Activated CD8-positive, alpha-beta memory T cell treated with anti-CD3 and anti-CD28 coated beads, Interleukin-2, amount 10 ng/mL, durations not matched to agents 7 days and 5 days (primary cell): ENCODE measurements around the gene CSNK1A1. TPM values are rescaled to one million over a fixed set of nuclear protein-coding genes. Genes with fewer than 3 reads are reported as not detected.
A peak's percentile ranks its signal among the peaks of the same experiment; 100 is the strongest.
"Not testable (repeated sequence)": the region's sequence is repeated elsewhere in the genome, so short reads cannot be mapped to it uniquely, and the experiment has no call there.

Source experiments
- ATAC-seq: fragments of 150-1000 bp; cut with Tn5 transposase; one replicate; pipeline ENCODE4 v1.10.0; 2021; ENCODE audit warnings: moderate library complexity
- CTCF ChIA-PET: fragments of 350-600 bp; sonication (Branson Sonifier 250); formaldehyde crosslinking; loops from one replicate; lab custom pipeline; 2021; ENCODE audit warnings: antibody characterized with exemption; lab: Charles Lee
- DNase-seq: peaks from one replicate; pipeline ENCODE4 v3.0.0-alpha.2; 2020
- H3K27ac Mint-ChIP-seq: one replicate; pipeline ENCODE4 v1.8.0; 2021; ENCODE audit warnings: mild to moderate bottlenecking, mixed read lengths
- H3K27me3 Mint-ChIP-seq: one replicate; pipeline ENCODE4 v1.8.0; 2021; ENCODE audit warnings: mixed read lengths
- H3K36me3 Mint-ChIP-seq: one replicate; pipeline ENCODE4 v1.8.0; 2021; ENCODE audit warnings: mild to moderate bottlenecking, mixed read lengths
- H3K4me1 Mint-ChIP-seq: one replicate; pipeline ENCODE4 v1.8.0; 2021; ENCODE audit warnings: mixed read lengths
- H3K4me3 Mint-ChIP-seq: one replicate; pipeline ENCODE4 v1.8.0; 2021; ENCODE audit warnings: mild to moderate bottlenecking, moderate library complexity, mixed read lengths
- H3K9me3 Mint-ChIP-seq: one replicate; pipeline ENCODE4 v1.8.0; 2022; ENCODE audit warnings: low read depth, mixed read lengths
- total RNA-seq, 2 experiments: library from RNA; stranded (reverse); gene quantifications; one replicate each; pipeline ENCODE4 v1.2.3, GENCODE V29; 2021

The CSNK1A1 gene
- total RNA-seq, 2 experiments from 2014 or later, result 193 to 204 TPM

- H3K36me3 Mint-ChIP-seq, result peaks cover 51% of the 10 kb centered on the region
- CTCF ChIA-PET, result interaction anchor here (0.7 kb wide), 1 partner anchor 16 kb away, joined by 5 read pairs; no protein-coding TSS in a partner anchor
Measured at GRCh38 chr5:149541893-149542292, 9.3 kb downstream of the CSNK1A1 start.

GRCh38 chr5:149540089-149540488, 11.2 kb downstream of the CSNK1A1 start:
- H3K36me3 Mint-ChIP-seq, result peaks cover 45% of the 10 kb centered on the region
- peak overlapping the region; percentile 29 for H3K27ac Mint-ChIP-seq
- H3K4me1 Mint-ChIP-seq, result peaks cover 42% of the 10 kb centered on the region

More at GRCh38 chr5:149541893-149542292, 9.3 kb downstream of the CSNK1A1 start:
- Mint-ChIP-seq H3K4me3 (no peak overlapping the region), H3K27me3 (no peaks in the 10 kb centered on the region), H3K27ac (no peak overlapping the region), H3K4me1 (peaks cover 43% of the 10 kb centered on the region), H3K9me3 (no peaks in the 10 kb centered on the region)
- ATAC-seq (no peak), DNase-seq (no peak)

DNA sequence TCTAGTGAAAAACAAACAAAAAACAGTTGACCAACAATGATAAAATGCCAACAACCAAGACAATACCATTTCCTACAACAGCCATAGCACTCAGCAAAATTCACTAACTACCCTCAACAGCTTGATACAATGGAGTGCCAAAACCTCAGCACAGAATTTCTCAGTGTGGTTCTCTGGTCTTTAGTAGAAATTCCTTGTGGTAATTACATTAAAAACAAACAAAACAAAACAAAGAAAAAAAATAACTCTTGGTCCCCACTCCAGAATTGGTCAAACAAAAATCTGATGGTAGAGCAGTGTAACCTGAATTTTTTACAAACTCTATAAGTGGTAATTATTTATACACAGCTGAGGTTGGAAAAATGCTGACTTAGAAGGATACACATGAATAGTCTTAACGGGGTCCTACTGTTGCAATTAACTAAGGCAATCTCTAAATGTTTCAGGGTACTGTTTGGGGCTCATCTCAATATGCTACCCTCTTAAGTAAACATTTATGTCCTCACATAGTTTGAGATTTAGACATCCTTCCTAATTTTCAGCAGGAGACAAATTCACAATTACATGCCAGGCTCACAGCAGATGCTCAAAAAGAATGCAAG, 13.8 kb downstream of the CSNK1A1 start:
- no peak overlapping the region for H3K4me3 Mint-ChIP-seq
- no peaks in the 10 kb centered on the region for H3K9me3 Mint-ChIP-seq
- no peak for ATAC-seq
- no peak overlapping the region for H3K27ac Mint-ChIP-seq
- H3K27me3 Mint-ChIP-seq, result no peaks in the 10 kb centered on the region
- peaks cover 50% of the 10 kb centered on the region for H3K36me3 Mint-ChIP-seq
- H3K4me1 Mint-ChIP-seq, result peaks cover 43% of the 10 kb centered on the region
- DNase-seq, result no peak
- CTCF ChIA-PET, result interaction anchor here (1.6 kb wide), 1 partner anchor 14 kb away, joined by 4 read pairs; the partner anchor contains the start of gene CSNK1A1

More at GRCh38 chr5:149540089-149540488, 11.2 kb downstream of the CSNK1A1 start:
- DNase-seq (no peak), ATAC-seq (no peak)
- CTCF ChIA-PET, result no interaction called here
- no peaks in the 10 kb centered on the region for H3K27me3 Mint-ChIP-seq
- no peaks in the 10 kb centered on the region for H3K9me3 Mint-ChIP-seq
- H3K4me3 Mint-ChIP-seq, result no peak overlapping the region

- H3K36me3 Mint-ChIP-seq, result peaks cover 46% of the 10 kb centered on the region
- not testable (repeated sequence) for H3K27me3 Mint-ChIP-seq, H3K9me3 Mint-ChIP-seq, DNase-seq, ATAC-seq, H3K4me3 Mint-ChIP-seq, H3K27ac Mint-ChIP-seq
- CTCF ChIA-PET, result interaction anchor here (1.2 to 1.6 kb wide), 2 partner anchors 15 to 21 kb away, joined by 3 to 4 read pairs; partner anchors contain the start of gene CSNK1A1
- peaks cover 39% of the 10 kb centered on the region for H3K4me1 Mint-ChIP-seq
Measured at GRCh38 chr5:149535787-149536186, 15.5 kb downstream of the CSNK1A1 start.

- Mint-ChIP-seq H3K27ac (no peak overlapping the region), H3K4me3 (no peak overlapping the region), H3K36me3 (peaks cover 36% of the 10 kb centered on the region), H3K9me3 (no peaks in the 10 kb centered on the region), H3K4me1 (peaks cover 52% of the 10 kb centered on the region), H3K27me3 (no peaks in the 10 kb centered on the region)
- DNase-seq, result no peak
- CTCF ChIA-PET, result no interaction called here
- no peak for ATAC-seq
Measured at GRCh38 chr5:149532413-149532812, 18.8 kb downstream of the CSNK1A1 start.

DNA sequence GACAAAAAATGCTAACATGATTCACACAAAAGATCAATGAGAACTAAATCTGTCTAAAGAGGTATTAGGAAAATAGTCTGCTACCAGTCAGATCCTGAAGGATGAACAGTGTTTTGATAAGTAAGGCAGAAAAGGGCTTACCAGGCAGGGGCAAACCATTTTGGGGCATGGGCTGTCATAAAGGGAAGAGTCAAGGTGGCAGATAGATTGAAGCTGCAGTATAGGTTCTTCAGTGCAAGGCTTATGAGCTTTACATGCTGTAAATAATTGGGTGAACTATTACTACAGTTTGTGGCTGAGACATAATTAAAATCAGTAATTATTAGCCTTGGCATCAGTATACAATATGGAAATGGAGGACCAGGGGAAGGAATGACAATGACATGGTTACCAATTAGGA, 21.8 kb downstream of the CSNK1A1 start:
- Mint-ChIP-seq H3K27me3 (no peaks in the 10 kb centered on the region), H3K4me3 (no peak overlapping the region), H3K36me3 (peaks cover 35% of the 10 kb centered on the region), H3K27ac (no peak overlapping the region), H3K9me3 (no peaks in the 10 kb centered on the region), H3K4me1 (peaks cover 56% of the 10 kb centered on the region)
- ATAC-seq (no peak), DNase-seq (no peak)
- CTCF ChIA-PET, result no interaction called here

DNA sequence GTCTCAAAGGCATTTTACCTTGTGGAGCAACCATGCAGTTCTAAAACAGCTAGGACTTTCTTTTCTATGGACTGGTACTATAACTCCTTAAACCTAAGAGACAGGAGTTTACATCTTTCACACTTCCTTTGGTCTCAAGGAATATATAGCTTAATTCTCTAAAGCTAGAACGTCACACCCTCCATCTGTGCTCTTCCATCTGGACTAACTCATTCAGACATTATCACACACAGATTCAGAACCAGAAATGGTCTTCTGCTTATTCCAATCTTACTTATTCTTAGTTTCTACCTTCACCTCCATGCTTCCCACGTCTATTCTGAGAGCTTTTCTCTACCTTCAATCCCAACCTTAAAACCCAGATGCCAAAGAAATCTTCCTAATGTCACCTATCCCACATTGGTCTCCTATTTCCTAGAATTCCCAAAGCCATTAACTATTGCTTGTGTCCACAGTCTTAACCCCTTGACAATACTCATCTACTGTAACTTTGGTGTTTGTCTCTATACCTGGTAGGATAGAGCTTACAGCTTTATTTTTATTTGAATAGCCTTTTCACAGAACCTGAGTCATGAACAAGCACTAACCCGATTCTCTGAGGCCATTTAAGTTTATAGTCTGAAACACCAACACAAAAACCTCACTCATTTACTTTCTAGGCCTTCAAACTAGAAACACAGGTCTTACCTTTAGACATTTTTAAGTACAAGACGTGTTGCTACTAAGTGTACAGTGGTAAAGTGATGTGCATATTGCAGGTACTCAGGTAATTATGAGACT, 22.8 kb downstream of the CSNK1A1 start:
- CTCF ChIA-PET, result interaction anchor here (1.2 kb wide), 2 partner anchors 86 to 95 kb away, joined by 3 read pairs; no protein-coding TSS in a partner anchor
- H3K9me3 Mint-ChIP-seq, result no peaks in the 10 kb centered on the region
- ATAC-seq (no peak), DNase-seq (no peak)
- H3K4me1 Mint-ChIP-seq, result peaks cover 53% of the 10 kb centered on the region
- no peaks in the 10 kb centered on the region for H3K27me3 Mint-ChIP-seq
- H3K36me3 Mint-ChIP-seq, result peaks cover 37% of the 10 kb centered on the region
- H3K27ac Mint-ChIP-seq, result no peak overlapping the region
- no peak overlapping the region for H3K4me3 Mint-ChIP-seq

DNA sequence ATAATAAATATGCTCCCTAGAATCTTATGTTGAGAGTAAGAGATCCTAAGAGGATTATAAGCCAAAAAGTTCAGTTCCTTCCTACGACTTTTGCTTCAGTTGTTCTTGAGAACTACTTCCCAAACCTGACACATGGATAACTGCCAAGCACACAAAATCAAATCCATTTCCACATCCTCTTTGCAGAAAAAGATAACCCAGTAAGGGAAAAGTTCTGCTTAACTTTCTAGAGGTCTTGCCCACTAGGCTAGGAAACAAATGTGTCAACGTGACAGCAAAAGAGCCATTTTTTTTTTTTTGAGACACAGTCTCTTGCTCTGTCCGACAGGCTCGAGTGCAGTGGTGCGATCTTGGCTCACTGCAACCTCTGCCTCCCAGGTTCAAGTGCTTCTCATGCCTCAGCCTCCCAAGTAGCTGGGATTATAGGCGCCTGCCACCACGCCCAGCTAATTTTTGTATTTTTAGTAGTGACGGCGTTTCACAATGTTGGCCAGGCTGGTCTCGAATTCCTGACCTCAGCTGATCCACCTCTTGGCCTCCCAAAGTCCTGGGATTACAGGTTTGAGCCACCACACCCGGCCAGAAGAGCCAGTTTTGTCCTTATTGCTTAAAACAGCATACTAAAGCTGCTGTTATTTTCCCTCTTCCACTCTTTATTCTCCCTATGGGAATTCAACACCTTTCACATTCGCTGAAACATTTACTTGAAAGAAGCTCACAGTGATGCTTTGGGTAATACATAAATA, 24.2 kb downstream of the CSNK1A1 start:
- no peaks in the 10 kb centered on the region for H3K9me3 Mint-ChIP-seq
- H3K4me1 Mint-ChIP-seq, result peaks cover 51% of the 10 kb centered on the region
- ATAC-seq (no peak), DNase-seq (no peak)
- H3K27me3 Mint-ChIP-seq, result no peaks in the 10 kb centered on the region
- CTCF ChIA-PET, result interaction anchor here (1.2 kb wide), 1 partner anchor 13 kb away, joined by 3 read pairs; no protein-coding TSS in a partner anchor
- no peak overlapping the region for H3K4me3 Mint-ChIP-seq
- H3K36me3 Mint-ChIP-seq, result peaks cover 35% of the 10 kb centered on the region
- peak overlapping the region; percentile 15 for H3K27ac Mint-ChIP-seq

- CTCF ChIA-PET, result interaction anchor here (0.7 to 1.4 kb wide), 3 partner anchors 29 to 82 kb away, joined by 3 to 4 read pairs (median 3); partner anchors contain the start of gene CSNK1A1
Measured at GRCh38 chr5:149521739-149522685, 29.2 kb downstream of the CSNK1A1 start.

GRCh38 chr5:149519601-149520000, 31.6 kb downstream of the CSNK1A1 start:
- DNase-seq (no peak), ATAC-seq (no peak)
- no peak overlapping the region for H3K4me3 Mint-ChIP-seq
- peaks cover 53% of the 10 kb centered on the region for H3K36me3 Mint-ChIP-seq
- H3K9me3 Mint-ChIP-seq, result no peaks in the 10 kb centered on the region
- H3K27ac Mint-ChIP-seq, result no peak overlapping the region
- H3K4me1 Mint-ChIP-seq, result peaks cover 44% of the 10 kb centered on the region
- CTCF ChIA-PET, result interaction anchor here (1.0 to 1.5 kb wide), 3 partner anchors 12 to 80 kb away, joined by 3 to 5 read pairs (median 3); no protein-coding TSS in a partner anchor
- no peaks in the 10 kb centered on the region for H3K27me3 Mint-ChIP-seq

More at GRCh38 chr5:149521739-149522685, 29.2 kb downstream of the CSNK1A1 start:
- Mint-ChIP-seq H3K27me3 (no peaks in the 10 kb centered on the region), H3K36me3 (peaks cover 55% of the 10 kb centered on the region), H3K9me3 (no peaks in the 10 kb centered on the region), H3K4me1 (peaks cover 42% of the 10 kb centered on the region), H3K27ac (peak overlapping the region; percentile 25), H3K4me3 (no peak overlapping the region)
- ATAC-seq, result no peak
- no peak for DNase-seq

DNA sequence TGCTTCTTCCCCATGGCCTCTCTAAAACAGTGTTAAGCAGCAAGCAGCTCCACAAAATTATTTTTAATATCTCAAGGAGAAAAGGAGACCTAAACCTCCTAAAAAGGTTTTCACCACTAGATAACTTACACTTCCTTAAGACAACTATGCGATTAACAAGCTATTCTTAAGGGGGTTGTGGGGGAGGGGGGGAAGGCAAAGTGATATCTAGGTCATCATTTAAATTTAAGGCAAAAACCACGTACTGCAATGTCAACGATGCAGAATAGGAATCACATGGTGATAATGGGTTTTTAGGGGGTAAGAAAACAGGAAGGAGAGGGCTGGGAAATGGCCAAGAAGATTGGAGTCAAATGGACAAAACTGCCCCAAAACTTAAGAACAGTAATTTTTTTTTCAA, 32.6 kb downstream of the CSNK1A1 start:
- Mint-ChIP-seq H3K4me1 (peaks cover 42% of the 10 kb centered on the region), H3K27ac (peak overlapping the region; percentile 49), H3K36me3 (peaks cover 44% of the 10 kb centered on the region), H3K9me3 (no peaks in the 10 kb centered on the region), H3K4me3 (no peak overlapping the region), H3K27me3 (no peaks in the 10 kb centered on the region)
- no peak for ATAC-seq
- DNase-seq, result no peak
- CTCF ChIA-PET, result interaction anchor here (0.6 to 1.1 kb wide), 3 partner anchors 16 to 79 kb away, joined by 3 read pairs; no protein-coding TSS in a partner anchor
